RWPE1 (cell line): Measurements from ENCODE around the gene AKT3.

Experiments used
- CTCF ChIA-PET: fragments of 350-600 bp; sonication (Branson Sonifier 250); formaldehyde crosslinking; extraction: SDS; loops from one replicate; lab custom pipeline; 2021; lab: Yijun Ruan, JAX
- POLR2A ChIA-PET: fragments of 400-600 bp; formaldehyde crosslinking; extraction: SDS; loops from one replicate; lab custom pipeline; 2020; ENCODE audit warnings: antibody characterized with exemption; ENCODE audit not compliant: low non-redundant PET; lab: Yijun Ruan, JAX
- DNase-seq: peaks from one replicate; pipeline ENCODE4 v3.0.0; 2012; ENCODE audit warnings: low spot score
- H3K27ac ChIP-seq: fragments of 450-650 bp; 2 replicates; pipeline ENCODE4 v1.5.1; 2017
- CTCF ChIP-seq: fragments of 450-650 bp; conservative IDR thresholded peaks from 2 replicates; pipeline ENCODE4 v1.5.1; 2017; ENCODE audit warnings: low read depth, mild to moderate bottlenecking

Gene AKT3

GRCh38 chr1:243508303-243508713 lies 341.7 kb downstream of the AKT3 start:
- no peak overlapping the region for H3K27ac ChIP-seq
- no peak for DNase-seq
- POLR2A ChIA-PET: no interaction called here
- CTCF ChIA-PET: no interaction called here
- TF ChIP-seq CTCF: no peak

- ChIA-PET CTCF (no interaction called here), POLR2A (no interaction called here)
- H3K27ac ChIP-seq: no peak overlapping the region
- DNase-seq: no peak
- TF ChIP-seq CTCF: no peak
These were observed 342.3 kb downstream of the AKT3 start for GRCh38 chr1:243507672-243508302.

- ChIA-PET POLR2A (no interaction called here), CTCF (no interaction called here)
- DNase-seq: no peak
- no peak for TF ChIP-seq CTCF
- H3K27ac ChIP-seq: no peak overlapping the region
These were observed 342.9 kb downstream of the AKT3 start for GRCh38 chr1:243507001-243507671.

- ChIA-PET POLR2A (no interaction called here), CTCF (interaction anchor here (0.7 kb wide), 1 partner anchor 15 kb away, joined by 4 read pairs; no protein-coding TSS in a partner anchor)
- no peak for DNase-seq
- TF ChIP-seq CTCF: no peak
- no peak overlapping the region for H3K27ac ChIP-seq
These were observed 343.9 kb downstream of the AKT3 start for GRCh38 chr1:243505986-243506689.

GRCh38 chr1:243503155-243503554 lies 346.9 kb downstream of the AKT3 start:
- ChIA-PET POLR2A (no interaction called here), CTCF (interaction anchor here (0.5 to 0.7 kb wide), 4 partner anchors 81 to 1143 kb away, joined by 3 to 4 read pairs (median 3); no protein-coding TSS in a partner anchor)
- no peak for TF ChIP-seq CTCF
- H3K27ac ChIP-seq: no peak overlapping the region
- DNase-seq: no peak

GRCh38 chr1:243501002-243501401 lies 349.0 kb downstream of the AKT3 start:
- POLR2A ChIA-PET: no interaction called here
- H3K27ac ChIP-seq: no peak overlapping the region
- no peak for TF ChIP-seq CTCF
- CTCF ChIA-PET: no interaction called here
- DNase-seq: peak; percentile 26
